B cell (primary cell): ENCODE measurements around the gene NPTXR.

ENCODE experiments used
- EZH2 ChIP-seq: IDR thresholded peaks from 2 replicates; pipeline ENCODE4 v1.6.1; 2012; ENCODE audit warnings: borderline replicate concordance, low read depth, mild to moderate bottlenecking, moderate library complexity, low read length; ENCODE audit not compliant: insufficient read depth, poor library complexity, severe bottlenecking
- TF ChIP-seq, protein P1 (sequence below): fragments of 200-600 bp; IDR thresholded peaks from one replicate; pipeline ENCODE4 v1.8.0; 2022; ENCODE audit warnings: antibody characterized with exemption, mild to moderate bottlenecking

DNA sequence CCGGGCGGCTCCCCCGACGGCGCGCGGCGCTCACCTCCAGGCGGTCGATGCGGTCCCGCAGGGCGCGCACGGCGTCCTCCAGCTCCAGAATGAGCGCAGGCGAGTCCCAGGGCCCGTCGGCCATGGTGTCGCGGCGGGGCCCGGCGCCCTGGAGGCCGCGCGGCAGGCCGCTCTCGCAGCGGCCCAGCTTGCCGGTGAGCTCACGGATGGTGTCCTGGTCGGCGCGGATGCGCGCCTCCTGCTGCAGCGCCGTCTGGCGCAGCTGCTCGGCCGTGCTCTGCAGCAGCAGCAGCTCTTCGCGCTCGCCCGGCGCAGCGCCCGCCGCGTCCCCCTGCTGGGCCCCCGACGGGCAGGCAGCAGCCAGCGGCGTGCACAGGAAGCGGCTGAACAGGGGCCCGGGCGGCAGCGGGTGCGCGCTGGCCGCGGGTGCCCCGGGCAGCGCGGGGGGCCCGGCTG is 599 bp downstream of the NPTXR start:
- TF ChIP-seq, protein P1, sequence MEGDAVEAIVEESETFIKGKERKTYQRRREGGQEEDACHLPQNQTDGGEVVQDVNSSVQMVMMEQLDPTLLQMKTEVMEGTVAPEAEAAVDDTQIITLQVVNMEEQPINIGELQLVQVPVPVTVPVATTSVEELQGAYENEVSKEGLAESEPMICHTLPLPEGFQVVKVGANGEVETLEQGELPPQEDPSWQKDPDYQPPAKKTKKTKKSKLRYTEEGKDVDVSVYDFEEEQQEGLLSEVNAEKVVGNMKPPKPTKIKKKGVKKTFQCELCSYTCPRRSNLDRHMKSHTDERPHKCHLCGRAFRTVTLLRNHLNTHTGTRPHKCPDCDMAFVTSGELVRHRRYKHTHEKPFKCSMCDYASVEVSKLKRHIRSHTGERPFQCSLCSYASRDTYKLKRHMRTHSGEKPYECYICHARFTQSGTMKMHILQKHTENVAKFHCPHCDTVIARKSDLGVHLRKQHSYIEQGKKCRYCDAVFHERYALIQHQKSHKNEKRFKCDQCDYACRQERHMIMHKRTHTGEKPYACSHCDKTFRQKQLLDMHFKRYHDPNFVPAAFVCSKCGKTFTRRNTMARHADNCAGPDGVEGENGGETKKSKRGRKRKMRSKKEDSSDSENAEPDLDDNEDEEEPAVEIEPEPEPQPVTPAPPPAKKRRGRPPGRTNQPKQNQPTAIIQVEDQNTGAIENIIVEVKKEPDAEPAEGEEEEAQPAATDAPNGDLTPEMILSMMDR = no peak
- TF ChIP-seq EZH2 = no peak
